ENCODE data around the gene CEACAM16. TPM values are rescaled to one million over a fixed set of nuclear protein-coding genes. Genes with fewer than 3 reads are reported as not detected.

Gene CEACAM16
- total and polyA plus RNA-seq, 10 donors: not detected

DNA sequence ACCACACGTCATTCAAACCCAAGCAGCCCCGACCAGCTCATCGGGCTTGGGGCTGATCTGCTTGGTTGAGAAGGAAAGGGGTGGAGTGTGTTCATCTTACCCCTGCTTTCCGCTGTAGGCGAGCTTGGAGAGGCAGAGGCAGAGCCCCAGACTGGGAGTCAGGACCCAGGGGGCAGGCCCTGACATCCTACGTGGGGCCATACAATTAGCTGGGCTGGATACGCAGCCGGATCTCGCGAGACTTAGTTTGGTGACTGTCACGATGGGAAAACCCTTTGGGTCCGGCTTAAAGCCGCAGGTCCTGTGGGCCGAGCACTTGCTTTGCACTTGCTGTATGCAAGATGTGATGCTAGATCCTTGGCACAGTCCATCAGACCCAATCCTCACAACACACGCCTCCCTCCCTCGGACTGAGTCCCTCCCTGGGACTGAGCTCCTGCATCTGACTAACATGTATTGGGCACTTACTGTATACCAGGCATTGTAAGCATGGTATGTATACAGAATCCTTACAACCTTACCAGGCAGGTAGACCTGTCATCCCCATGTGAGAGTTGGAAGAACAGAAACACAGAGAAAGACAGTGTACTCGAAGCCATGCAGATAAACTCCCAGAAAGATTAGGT is 3.7 kb downstream of the CEACAM16 start:
- Histone ChIP-seq H3K27me3 (replicated peaks in 1 of 7) (peaks cover 0 to 5% (median 0%) of the 10 kb centered on the region in 7 donors), H3K36me3 (no peaks in the 10 kb centered on the region), H3K27ac (no peak overlapping the region), H3K4me3 (no peak overlapping the region), H3K4me1 (no peaks in the 10 kb centered on the region), H3K9me3 (no peaks in the 10 kb centered on the region)
- intact Hi-C loops (cut with DNase I; ENCODE audit: low total_unique reads): no loop called here
- DNase-seq: no peak
- TF ChIP-seq POLR2A (IDR thresholded peaks at IDR 0.05): no peak
- TF ChIP-seq, protein P1, sequence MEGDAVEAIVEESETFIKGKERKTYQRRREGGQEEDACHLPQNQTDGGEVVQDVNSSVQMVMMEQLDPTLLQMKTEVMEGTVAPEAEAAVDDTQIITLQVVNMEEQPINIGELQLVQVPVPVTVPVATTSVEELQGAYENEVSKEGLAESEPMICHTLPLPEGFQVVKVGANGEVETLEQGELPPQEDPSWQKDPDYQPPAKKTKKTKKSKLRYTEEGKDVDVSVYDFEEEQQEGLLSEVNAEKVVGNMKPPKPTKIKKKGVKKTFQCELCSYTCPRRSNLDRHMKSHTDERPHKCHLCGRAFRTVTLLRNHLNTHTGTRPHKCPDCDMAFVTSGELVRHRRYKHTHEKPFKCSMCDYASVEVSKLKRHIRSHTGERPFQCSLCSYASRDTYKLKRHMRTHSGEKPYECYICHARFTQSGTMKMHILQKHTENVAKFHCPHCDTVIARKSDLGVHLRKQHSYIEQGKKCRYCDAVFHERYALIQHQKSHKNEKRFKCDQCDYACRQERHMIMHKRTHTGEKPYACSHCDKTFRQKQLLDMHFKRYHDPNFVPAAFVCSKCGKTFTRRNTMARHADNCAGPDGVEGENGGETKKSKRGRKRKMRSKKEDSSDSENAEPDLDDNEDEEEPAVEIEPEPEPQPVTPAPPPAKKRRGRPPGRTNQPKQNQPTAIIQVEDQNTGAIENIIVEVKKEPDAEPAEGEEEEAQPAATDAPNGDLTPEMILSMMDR (IDR thresholded peaks at IDR 0.05 in 8 of 11, conservative IDR thresholded peaks at IDR 0.05 in 3 of 11): no peak
- no peak for TF ChIP-seq POLR2AphosphoS5 (IDR thresholded peaks at IDR 0.05)
- 86 to 92% (median 90%) methylated on average over 14 to 17 of the region's 17 CpGs for WGBS, 5 donors

DNA sequence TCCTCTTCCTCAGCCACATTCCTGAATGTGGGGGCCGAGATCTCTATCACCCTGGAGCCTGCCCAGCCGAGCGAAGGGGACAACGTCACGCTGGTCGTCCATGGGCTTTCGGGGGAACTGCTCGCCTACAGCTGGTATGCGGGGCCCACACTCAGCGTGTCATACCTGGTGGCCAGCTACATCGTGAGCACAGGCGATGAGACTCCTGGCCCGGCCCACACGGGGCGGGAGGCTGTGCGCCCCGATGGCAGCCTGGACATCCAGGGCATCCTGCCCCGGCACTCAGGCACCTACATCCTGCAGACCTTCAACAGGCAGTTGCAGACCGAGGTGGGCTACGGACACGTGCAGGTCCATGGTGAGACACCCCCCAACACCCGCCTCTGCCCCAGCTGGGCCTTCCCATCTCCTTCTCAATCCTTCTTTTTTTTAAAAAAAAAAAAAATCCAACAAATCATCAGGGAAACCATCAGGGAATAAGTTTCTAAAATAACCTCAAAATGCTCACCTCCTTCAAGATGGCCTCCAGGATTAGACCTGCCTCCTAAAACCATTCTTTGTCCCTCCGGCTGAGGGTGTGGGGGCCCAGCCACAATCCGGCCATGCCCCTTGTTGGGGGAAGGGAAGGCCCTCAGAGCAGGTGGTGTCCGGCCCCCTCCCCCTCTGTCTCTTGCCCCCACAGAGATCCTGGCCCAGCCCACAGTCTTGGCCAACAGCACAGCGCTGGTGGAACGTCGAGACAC is 4.6 kb downstream of the CEACAM16 start:
- intact Hi-C loops (cut with DNase I; ENCODE audit: low total_unique reads): no loop called here
- no peak for DNase-seq
- H3K4me3 ChIP-seq: no peak overlapping the region
- H3K9me3 ChIP-seq: no peaks in the 10 kb centered on the region
- WGBS, 5 donors: 85 to 94% (median 92%) methylated on average over 20 to 28 of the region's 28 CpGs
- no peak for TF ChIP-seq POLR2A (IDR thresholded peaks at IDR 0.05)
- TF ChIP-seq, protein P1 (IDR thresholded peaks at IDR 0.05 in 8 of 11, conservative IDR thresholded peaks at IDR 0.05 in 3 of 11): no peak
- no peak for TF ChIP-seq POLR2AphosphoS5 (IDR thresholded peaks at IDR 0.05)
- no peaks in the 10 kb centered on the region for H3K36me3 ChIP-seq
- no peaks in the 10 kb centered on the region for H3K4me1 ChIP-seq
- no peak overlapping the region for H3K27ac ChIP-seq
- no peaks in the 10 kb centered on the region for H3K27me3 ChIP-seq (replicated peaks in 1 of 7)

DNA sequence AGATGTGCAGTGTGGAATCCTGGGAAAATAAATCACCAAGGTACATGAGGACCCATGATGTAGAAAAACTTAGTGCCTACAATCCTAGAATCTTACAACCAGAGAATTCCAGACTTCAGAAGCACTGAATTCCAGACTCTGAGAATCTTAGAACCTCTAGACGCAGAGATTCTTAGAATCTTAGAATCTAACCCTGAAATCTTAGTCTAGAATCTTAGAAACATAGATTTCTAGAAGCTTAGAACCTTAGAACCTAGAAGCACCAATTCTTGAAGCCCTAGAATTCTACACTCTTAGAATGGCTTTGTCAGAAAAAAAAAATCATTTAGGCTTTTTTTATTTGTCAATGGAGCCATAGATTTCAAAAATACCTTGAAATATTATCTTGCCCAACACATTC is 6.0 kb downstream of the CEACAM16 start:
- WGBS, 5 donors: 90 to 96% (median 95%) methylated on average over 1 of the region's 1 CpG
- H3K4me1 ChIP-seq: no peaks in the 10 kb centered on the region
- no peaks in the 10 kb centered on the region for H3K9me3 ChIP-seq
- no peaks in the 10 kb centered on the region for H3K27me3 ChIP-seq (replicated peaks in 1 of 7)
- no peaks in the 10 kb centered on the region for H3K36me3 ChIP-seq
- H3K27ac ChIP-seq: no peak overlapping the region
- no peak for TF ChIP-seq POLR2AphosphoS5 (IDR thresholded peaks at IDR 0.05)
- no peak for TF ChIP-seq POLR2A (IDR thresholded peaks at IDR 0.05)
- TF ChIP-seq, protein P1 (IDR thresholded peaks at IDR 0.05 in 8 of 11, conservative IDR thresholded peaks at IDR 0.05 in 3 of 11): no peak
- intact Hi-C loops (cut with DNase I; ENCODE audit: low total_unique reads): no loop called here
- DNase-seq: no peak
- no peak overlapping the region for H3K4me3 ChIP-seq

DNA sequence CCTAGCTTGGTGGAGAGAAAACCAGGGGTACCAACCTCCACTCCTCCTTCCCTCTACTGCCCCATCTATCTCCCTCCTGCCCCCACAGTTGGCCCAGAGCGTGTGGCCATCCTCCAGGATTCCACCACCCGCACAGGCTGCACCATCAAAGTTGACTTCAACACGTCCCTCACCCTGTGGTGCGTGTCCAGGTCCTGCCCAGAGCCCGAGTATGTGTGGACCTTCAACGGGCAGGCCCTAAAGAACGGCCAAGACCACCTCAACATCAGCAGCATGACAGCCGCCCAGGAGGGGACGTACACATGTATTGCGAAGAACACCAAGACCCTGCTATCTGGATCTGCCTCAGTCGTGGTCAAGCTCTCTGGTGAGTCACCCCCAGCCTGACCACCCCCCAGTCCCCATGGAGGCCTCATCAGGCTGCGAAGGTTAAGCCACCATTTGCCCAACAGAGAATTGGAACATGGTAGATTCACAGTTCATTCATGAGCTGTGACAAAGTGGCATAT is 6.6 kb downstream of the CEACAM16 start:
- TF ChIP-seq POLR2AphosphoS5 (IDR thresholded peaks at IDR 0.05): no peak
- TF ChIP-seq POLR2A (IDR thresholded peaks at IDR 0.05): no peak
- TF ChIP-seq, protein P1 (IDR thresholded peaks at IDR 0.05 in 8 of 11, conservative IDR thresholded peaks at IDR 0.05 in 3 of 11): no peak
- Histone ChIP-seq H3K36me3 (no peaks in the 10 kb centered on the region), H3K4me3 (no peak overlapping the region), H3K27ac (no peak overlapping the region), H3K9me3 (no peaks in the 10 kb centered on the region), H3K27me3 (replicated peaks in 1 of 7) (no peaks in the 10 kb centered on the region), H3K4me1 (peaks cover 0 to 5% (median 0%) of the 10 kb centered on the region in 6 donors)
- intact Hi-C loops (cut with DNase I; ENCODE audit: low total_unique reads): no loop called here
- DNase-seq: no peak
- 88 to 96% (median 90%) methylated on average over 11 to 12 of the region's 12 CpGs for WGBS, 5 donors
